ENCODE data around the gene RNF182.
"Not testable (repeated sequence)": the region's sequence is repeated elsewhere in the genome, so short reads cannot be mapped to it uniquely, and the experiment has no call there.

The RNF182 gene

GRCh38 chr6:13952101-13952500, 27.3 kb downstream of the RNF182 start:
- no peak overlapping the region for H3K4me3 ChIP-seq (ENCODE audit: low read depth, low read length)

GRCh38 chr6:13953061-13953705, 28.4 kb downstream of the RNF182 start:
- H3K4me3 ChIP-seq (ENCODE audit: low read depth, low read length) = no peak overlapping the region

GRCh38 chr6:13965582-13966127, 40.9 kb downstream of the RNF182 start:
- no peak overlapping the region for H3K4me3 ChIP-seq (ENCODE audit: low read depth, low read length)

GRCh38 chr6:13971303-13971702, 46.6 kb downstream of the RNF182 start:
- no peak overlapping the region for H3K4me3 ChIP-seq (ENCODE audit: low read depth, low read length)

GRCh38 chr6:13972602-13973001, 47.9 kb downstream of the RNF182 start:
- H3K4me3 ChIP-seq (ENCODE audit: low read depth, low read length) = not testable (repeated sequence)

GRCh38 chr6:13973422-13973821, 48.7 kb downstream of the RNF182 start:
- H3K4me3 ChIP-seq (ENCODE audit: low read depth, low read length) = not testable (repeated sequence)

GRCh38 chr6:13978102-13978640, 53.4 kb downstream of the RNF182 start:
- H3K4me3 ChIP-seq (ENCODE audit: low read depth, low read length) = no peak overlapping the region

- H3K4me3 ChIP-seq (ENCODE audit: low read depth, low read length) = no peak overlapping the region
Measured at GRCh38 chr6:13978787-13979186, 54.0 kb downstream of the RNF182 start.

GRCh38 chr6:13979284-13980171, 54.8 kb downstream of the RNF182 start:
- no peak overlapping the region for H3K4me3 ChIP-seq (ENCODE audit: low read depth, low read length)

- H3K4me3 ChIP-seq (ENCODE audit: low read depth, low read length) = no peak overlapping the region
Measured at GRCh38 chr6:13980534-13980933, 55.8 kb downstream of the RNF182 start.

- no peak overlapping the region for H3K4me3 ChIP-seq (ENCODE audit: low read depth, low read length)
Measured at GRCh38 chr6:13985663-13986325, 61.0 kb downstream of the RNF182 start.

- H3K4me3 ChIP-seq (ENCODE audit: low read depth, low read length) = no peak overlapping the region
Measured at GRCh38 chr6:13986700-13987399, 62.1 kb downstream of the RNF182 start.

GRCh38 chr6:13987400-13987865, 62.7 kb downstream of the RNF182 start:
- H3K4me3 ChIP-seq (ENCODE audit: low read depth, low read length) = no peak overlapping the region

GRCh38 chr6:13988049-13988738, 63.4 kb downstream of the RNF182 start:
- H3K4me3 ChIP-seq (ENCODE audit: low read depth, low read length) = no peak overlapping the region

GRCh38 chr6:13988908-13989307, 64.2 kb downstream of the RNF182 start:
- H3K4me3 ChIP-seq (ENCODE audit: low read depth, low read length) = no peak overlapping the region

GRCh38 chr6:13989496-13990144, 64.9 kb downstream of the RNF182 start:
- H3K4me3 ChIP-seq (ENCODE audit: low read depth, low read length) = no peak overlapping the region

GRCh38 chr6:13990796-13991195, 66.0 kb downstream of the RNF182 start:
- H3K4me3 ChIP-seq (ENCODE audit: low read depth, low read length) = no peak overlapping the region

- no peak overlapping the region for H3K4me3 ChIP-seq (ENCODE audit: low read depth, low read length)
Measured at GRCh38 chr6:13991393-13991792, 66.6 kb downstream of the RNF182 start.

- no peak overlapping the region for H3K4me3 ChIP-seq (ENCODE audit: low read depth, low read length)
Measured at GRCh38 chr6:13992417-13993055, 67.8 kb downstream of the RNF182 start.

Data from iPS-11a (cell line).